CD8-positive, alpha-beta memory T cell (primary cell): Measurements from ENCODE around the gene TSPO. TPM values are rescaled to one million over a fixed set of nuclear protein-coding genes. Genes with fewer than 3 reads are reported as not detected.
"Not testable (repeated sequence)": the region's sequence is repeated elsewhere in the genome, so short reads cannot be mapped to it uniquely, and the experiment has no call there.

ENCODE experiments used
- CTCF ChIA-PET: fragments of 350-600 bp; sonication (Branson Sonifier 250); formaldehyde crosslinking; loops from one replicate; lab custom pipeline; 2021; ENCODE audit warnings: antibody characterized with exemption; lab: Charles Lee
- POLR2A ChIA-PET: fragments of 350-600 bp; sonication (Branson Sonifier 250); formaldehyde crosslinking; loops from one replicate; lab custom pipeline; 2021; ENCODE audit warnings: antibody characterized with exemption; lab: Charles Lee
- DNase-seq, 5 donors: peaks; one replicate each; pipeline versions ENCODE4 v3.0.0 to v3.0.0-alpha.2; 2020 to 2022; ENCODE audit warnings: mixed read lengths in 1 of 5
- H3K27ac ChIP-seq: one replicate; pipeline ENCODE4 v1.7.0; 2013; ENCODE audit warnings: low read depth, mild to moderate bottlenecking, low read length, moderate library complexity
- H3K27me3 ChIP-seq: 2 replicates; pipeline ENCODE4 v1.7.0; 2013; ENCODE audit warnings: low read length, mild to moderate bottlenecking; ENCODE audit not compliant: insufficient read depth, poor library complexity, severe bottlenecking
- H3K36me3 ChIP-seq: 2 replicates; pipeline ENCODE4 v1.7.0; 2013; ENCODE audit warnings: mild to moderate bottlenecking, low read length, moderate library complexity; ENCODE audit not compliant: insufficient read depth
- H3K4me1 ChIP-seq: 2 replicates; pipeline ENCODE4 v1.7.0; 2013; ENCODE audit warnings: mild to moderate bottlenecking, low read length, moderate library complexity; ENCODE audit not compliant: insufficient read depth
- H3K4me3 ChIP-seq: 2 replicates; pipeline ENCODE4 v1.7.0; 2013; ENCODE audit warnings: mild to moderate bottlenecking, low read length
- H3K9me3 ChIP-seq: 2 replicates; pipeline ENCODE4 v1.7.0; 2013; ENCODE audit warnings: mild to moderate bottlenecking, low read length
- H3K27ac Mint-ChIP-seq, 8 donors: one replicate each; pipeline ENCODE4 v1.8.0; 2020 to 2021; ENCODE audit warnings: mixed read lengths in 8 of 8, mild to moderate bottlenecking in 6 of 8, inconsistent platforms in 3 of 8, moderate library complexity in 3 of 8
- H3K27me3 Mint-ChIP-seq, 2 donors: one replicate each; pipeline ENCODE4 v1.8.0; 2020 to 2021; ENCODE audit warnings: mixed read lengths in 2 of 2, mild to moderate bottlenecking in 1 of 2, moderate library complexity in 1 of 2
- H3K36me3 Mint-ChIP-seq, 3 donors: one replicate each; pipeline ENCODE4 v1.8.0; 2020 to 2021; ENCODE audit warnings: mixed read lengths in 3 of 3, inconsistent platforms in 1 of 3, mild to moderate bottlenecking in 1 of 3
- H3K4me1 Mint-ChIP-seq, 3 donors: one replicate each; pipeline ENCODE4 v1.8.0; 2020 to 2021; ENCODE audit warnings: mixed read lengths in 3 of 3, inconsistent platforms in 1 of 3, mild to moderate bottlenecking in 1 of 3
- H3K4me3 Mint-ChIP-seq, 7 donors: one replicate each; pipeline ENCODE4 v1.8.0; 2020 to 2021; ENCODE audit warnings: mixed read lengths in 7 of 7, mild to moderate bottlenecking in 6 of 7, moderate library complexity in 4 of 7, inconsistent platforms in 2 of 7
- H3K9me3 Mint-ChIP-seq, 5 donors: one replicate each; pipeline ENCODE4 v1.8.0; 2020 to 2022; ENCODE audit warnings: mixed read lengths in 5 of 5, mild to moderate bottlenecking in 3 of 5, moderate library complexity in 2 of 5, inconsistent platforms in 1 of 5
- polyA plus RNA-seq: library from polyadenylated mRNA; unstranded; fragments of 300-500 nt; fragmentation: Illumina TruSeq; gene quantifications from one replicate; pipeline ENCODE4 v1.2.3, GENCODE V29; 2021
- total RNA-seq, 2 experiments: library from RNA; stranded (reverse); gene quantifications; one replicate each; pipeline ENCODE4 v1.2.3, GENCODE V29; 2021

Gene TSPO
- 100 to 1,000 TPM; 101 to 105 TPM for total RNA-seq
- polyA plus RNA-seq, result 328 TPM

DNA sequence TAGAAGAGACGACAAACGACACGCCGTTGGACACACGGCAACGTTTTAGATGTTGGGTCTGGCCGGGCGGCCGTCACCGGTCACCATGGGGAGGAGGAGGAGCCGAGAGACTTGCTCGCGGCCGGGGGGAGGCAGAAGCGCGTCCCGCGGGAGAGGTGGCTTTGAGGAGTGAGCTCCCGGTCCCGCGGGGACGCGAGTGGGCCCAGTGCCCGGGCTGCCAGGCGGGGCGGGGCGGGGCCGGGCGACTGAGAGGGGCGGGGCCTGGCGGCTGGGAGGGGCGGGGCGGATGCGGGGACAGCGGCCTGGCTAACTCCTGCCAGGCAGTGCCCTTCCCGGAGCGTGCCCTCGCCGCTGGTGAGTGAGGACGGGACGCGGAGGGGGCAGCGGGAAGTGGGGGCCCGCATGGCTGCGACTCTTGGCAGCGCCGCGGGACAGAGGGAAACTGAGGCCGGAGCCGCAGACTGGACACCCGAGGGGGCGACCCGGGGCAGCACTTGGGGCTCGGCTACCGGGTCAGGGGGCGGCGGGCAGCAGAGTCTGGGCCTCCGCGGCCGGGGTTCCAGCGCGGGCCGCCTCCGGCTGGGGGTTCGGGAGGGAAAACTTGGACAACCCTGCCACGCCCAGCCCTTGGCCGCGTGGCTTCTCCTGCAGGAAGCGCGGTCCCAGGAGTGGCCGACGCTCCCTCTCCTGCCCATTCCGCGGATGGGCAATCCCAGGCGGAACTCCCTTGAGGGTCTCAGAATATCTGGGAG, at the start of gene TSPO:
Gene TSPO, plus strand, starts transcription at position 309 of the 752 bp plus-strand sequence. CDS start 7,680 bp downstream, outside the sequence.
- Mint-ChIP-seq H3K27me3 (peaks cover 1 to 2% of the 10 kb centered on the region in 2 donors), H3K4me3 (peak within 1 kb of the TSS; percentile 88 to 95 (median 92)), H3K27ac (peak within 1 kb of the TSS; percentile 62 to 96 (median 91)), H3K4me1 (peaks cover 9 to 37% (median 10%) of the 10 kb centered on the region in 3 donors), H3K9me3 (no peaks in the 10 kb centered on the region), H3K36me3 (peaks cover 0 to 8% (median 0%) of the 10 kb centered on the region in 3 donors)
- DNase-seq, result peak; percentile 42 to 73 (median 65)
- ChIA-PET CTCF (no interaction called here), POLR2A (interaction anchor here (1.0 kb wide), 2 partner anchors 36 kb away, joined by 3 read pairs; partner anchors contain the start of gene TTLL12)
- Histone ChIP-seq H3K27me3 (no peaks in the 10 kb centered on the region), H3K4me1 (peaks cover 12% of the 10 kb centered on the region), H3K9me3 (no peaks in the 10 kb centered on the region), H3K4me3 (peak within 1 kb of the TSS; percentile 88), H3K36me3 (no peaks in the 10 kb centered on the region), H3K27ac (peak within 1 kb of the TSS; percentile 64)

DNA sequence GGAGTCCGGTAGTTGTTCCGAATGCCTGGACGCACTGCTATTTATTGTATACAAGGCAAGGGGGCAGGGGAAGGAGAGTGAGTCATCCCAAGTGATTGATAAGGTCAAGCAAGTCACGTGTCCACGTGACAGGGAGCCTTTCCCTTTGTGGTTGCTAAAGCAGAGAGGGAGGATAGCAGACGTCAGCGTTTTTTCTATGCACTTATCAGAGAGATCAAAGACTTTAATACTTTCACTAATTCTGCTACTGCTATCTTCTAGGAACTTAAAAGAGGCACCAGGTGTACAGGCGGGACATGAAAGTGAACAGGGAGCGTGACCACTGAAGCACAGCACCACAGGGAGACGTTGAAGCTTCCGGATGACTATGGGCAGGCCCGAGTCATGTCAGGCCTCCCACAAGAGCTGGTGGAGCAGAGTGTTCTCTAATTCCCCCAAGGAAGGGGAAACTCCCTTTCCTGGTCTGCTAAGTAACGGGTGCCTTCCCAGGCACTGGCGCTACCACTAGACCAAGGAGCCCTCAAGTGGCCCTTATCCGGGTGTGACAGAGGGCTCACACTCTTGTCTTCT, 47.2 kb upstream of the TSPO start:
- H3K27me3 ChIP-seq, H3K36me3 ChIP-seq, H3K9me3 ChIP-seq, CTCF ChIA-PET, H3K27ac ChIP-seq, H3K9me3 Mint-ChIP-seq, H3K4me3 ChIP-seq, POLR2A ChIA-PET, H3K4me1 ChIP-seq, H3K4me1 Mint-ChIP-seq, H3K27me3 Mint-ChIP-seq, H3K36me3 Mint-ChIP-seq, H3K4me3 Mint-ChIP-seq: not testable (repeated sequence)
- H3K27ac Mint-ChIP-seq, result peak overlapping the region in 1 of 8 donors; percentile 48
- DNase-seq, result peak in 1 of 5 donors; percentile 29

DNA sequence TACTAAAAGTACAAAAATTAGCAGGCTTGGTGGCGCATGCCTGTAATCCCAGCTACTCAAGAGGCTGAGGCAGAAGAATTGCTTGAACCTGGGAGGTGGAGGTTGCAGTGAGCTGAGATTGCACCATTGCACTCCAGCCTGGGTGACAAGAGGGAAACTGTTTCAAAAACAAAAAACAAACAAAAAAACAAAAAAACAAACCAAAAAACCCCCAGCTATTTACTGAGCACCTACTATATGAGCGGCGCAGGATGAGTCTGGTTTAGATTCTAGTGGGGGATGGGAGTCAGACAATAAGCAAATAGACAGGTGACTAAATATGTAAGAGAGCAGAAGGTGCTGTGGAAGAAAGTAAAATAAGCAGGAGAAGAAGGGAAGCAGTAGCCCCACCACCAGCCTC, 46.4 kb upstream of the TSPO start:
- POLR2A ChIA-PET, result not testable (repeated sequence)

DNA sequence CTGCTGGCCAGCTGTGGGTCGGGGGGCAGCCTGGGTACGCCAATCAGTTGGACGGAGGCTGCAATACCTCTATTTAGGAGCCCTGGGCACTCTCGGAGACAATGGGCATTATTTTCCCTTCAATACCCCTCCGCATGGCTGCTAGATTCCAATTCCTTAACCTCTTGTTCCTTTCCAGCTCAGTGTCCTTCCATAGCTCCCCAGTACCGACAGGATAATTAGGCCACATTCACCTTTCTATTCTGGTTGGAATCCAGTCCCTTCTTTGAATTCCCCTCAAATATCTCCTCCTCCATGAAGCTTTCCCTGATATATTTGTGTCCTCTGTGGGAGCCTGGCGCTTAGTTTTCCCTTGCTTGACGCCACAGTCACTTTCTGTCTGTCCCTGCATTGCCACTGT, 45.1 kb upstream of the TSPO start:
- no peak overlapping the region for H3K4me3 ChIP-seq
- H3K27ac ChIP-seq, result no peak overlapping the region
- Mint-ChIP-seq H3K27ac (no peak overlapping the region), H3K36me3 (no peaks in the 10 kb centered on the region), H3K9me3 (no peaks in the 10 kb centered on the region), H3K4me3 (peak overlapping the region in 1 of 7 donors; percentile 69), H3K27me3 (no peaks in the 10 kb centered on the region), H3K4me1 (peaks cover 5 to 14% (median 9%) of the 10 kb centered on the region in 3 donors)
- peaks cover 4% of the 10 kb centered on the region for H3K4me1 ChIP-seq
- CTCF ChIA-PET, result no interaction called here
- POLR2A ChIA-PET, result no interaction called here
- H3K27me3 ChIP-seq, result no peaks in the 10 kb centered on the region
- H3K36me3 ChIP-seq, result no peaks in the 10 kb centered on the region
- DNase-seq, result no peak
- no peaks in the 10 kb centered on the region for H3K9me3 ChIP-seq

More for the DNA sequence above, 46.4 kb upstream of the TSPO start:
- DNase-seq, H3K9me3 ChIP-seq, H3K4me1 Mint-ChIP-seq, H3K27me3 ChIP-seq, H3K27me3 Mint-ChIP-seq, H3K36me3 Mint-ChIP-seq, CTCF ChIA-PET, H3K36me3 ChIP-seq, H3K4me1 ChIP-seq, H3K9me3 Mint-ChIP-seq, H3K4me3 ChIP-seq, H3K27ac ChIP-seq: not testable (repeated sequence)
- H3K27ac Mint-ChIP-seq, result peak overlapping the region in 1 of 8 donors; percentile 36
- H3K4me3 Mint-ChIP-seq, result peak overlapping the region in 1 of 7 donors; percentile 13

DNA sequence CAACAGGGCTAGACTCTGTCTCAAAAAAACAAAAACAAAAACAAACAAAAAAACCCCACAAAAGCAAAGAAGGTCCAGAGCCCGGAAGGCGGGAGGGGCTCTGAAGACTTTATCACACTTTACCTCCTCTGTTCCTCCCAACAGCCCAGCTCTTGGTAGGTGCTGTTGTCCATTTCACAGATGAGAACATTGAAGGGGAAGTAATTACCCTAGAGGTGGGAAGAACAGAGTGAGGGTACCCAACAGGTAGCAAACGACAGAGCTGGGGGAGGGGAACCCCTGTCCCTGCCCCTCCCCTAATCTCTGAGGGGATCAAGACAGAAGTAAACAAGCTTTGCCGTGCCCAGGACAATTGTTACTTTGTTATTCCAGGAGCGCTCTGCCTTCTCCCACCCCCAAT, 41.8 kb upstream of the TSPO start:
- Mint-ChIP-seq H3K27ac (no peak overlapping the region), H3K9me3 (no peaks in the 10 kb centered on the region), H3K36me3 (no peaks in the 10 kb centered on the region), H3K27me3 (no peaks in the 10 kb centered on the region), H3K4me1 (peaks cover 5 to 10% (median 9%) of the 10 kb centered on the region in 3 donors), H3K4me3 (peak overlapping the region; percentile 32 to 69 (median 49))
- DNase-seq, result no peak
- CTCF ChIA-PET, result interaction anchor here (1.0 to 1.7 kb wide), 2 partner anchors 29 to 80 kb away, joined by 3 read pairs; no protein-coding TSS in a partner anchor
- H3K9me3 ChIP-seq, result no peaks in the 10 kb centered on the region
- POLR2A ChIA-PET, result interaction anchor here (1.9 kb wide), 1 partner anchor 34 kb away, joined by 5 read pairs; the partner anchor contains the start of gene MCAT
- no peak overlapping the region for H3K4me3 ChIP-seq
- no peaks in the 10 kb centered on the region for H3K27me3 ChIP-seq
- H3K4me1 ChIP-seq, result peaks cover 8% of the 10 kb centered on the region
- H3K36me3 ChIP-seq, result no peaks in the 10 kb centered on the region
- no peak overlapping the region for H3K27ac ChIP-seq

DNA sequence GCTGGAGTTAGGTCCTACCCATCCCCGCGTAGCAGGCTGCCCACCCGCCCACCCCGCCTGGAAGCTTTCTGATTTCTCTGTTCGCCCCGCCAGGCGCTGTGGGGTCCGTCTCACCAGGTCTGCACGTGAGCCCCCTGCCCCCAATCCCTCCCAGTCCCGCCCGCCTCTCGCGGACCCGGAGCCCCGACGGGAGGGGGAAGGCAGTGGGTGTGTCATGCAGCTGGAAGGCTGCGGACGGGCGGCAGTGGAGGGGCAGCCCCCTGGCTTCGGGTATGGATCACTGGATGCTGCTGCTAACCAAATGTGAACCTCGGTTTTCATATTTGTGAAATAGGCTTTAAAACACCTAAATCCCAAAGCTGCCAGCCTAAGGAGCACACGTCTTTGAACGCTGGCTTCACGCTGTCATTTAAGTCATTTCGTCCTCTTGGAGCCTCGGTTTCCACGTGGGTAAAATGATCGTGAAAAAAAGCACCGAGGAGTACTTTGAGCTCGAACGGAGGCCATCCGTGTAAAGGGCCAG, 41.4 kb upstream of the TSPO start:
- peaks cover 5 to 10% (median 9%) of the 10 kb centered on the region in 3 donors for H3K4me1 Mint-ChIP-seq
- no peaks in the 10 kb centered on the region for H3K36me3 ChIP-seq
- H3K36me3 Mint-ChIP-seq, result no peaks in the 10 kb centered on the region
- peak in 1 of 5 donors; percentile 11 for DNase-seq
- H3K4me3 ChIP-seq, result peak overlapping the region; percentile 62
- H3K27ac Mint-ChIP-seq, result peak overlapping the region in 6 of 8 donors; percentile 8 to 79 (median 52)
- no peaks in the 10 kb centered on the region for H3K27me3 Mint-ChIP-seq
- no peaks in the 10 kb centered on the region for H3K9me3 ChIP-seq
- H3K27ac ChIP-seq, result no peak overlapping the region
- ChIA-PET CTCF (interaction anchor here (1.0 to 1.7 kb wide), 3 partner anchors 17 to 80 kb away, joined by 3 to 4 read pairs (median 3); no protein-coding TSS in a partner anchor), POLR2A (interaction anchor here (0.6 to 1.9 kb wide), 2 partner anchors 33 to 53 kb away, joined by 3 to 5 read pairs; partner anchors contain the start of gene MCAT)
- peak overlapping the region; percentile 64 to 90 (median 83) for H3K4me3 Mint-ChIP-seq
- no peaks in the 10 kb centered on the region for H3K27me3 ChIP-seq
- H3K9me3 Mint-ChIP-seq, result no peaks in the 10 kb centered on the region
- peaks cover 8% of the 10 kb centered on the region for H3K4me1 ChIP-seq

DNA sequence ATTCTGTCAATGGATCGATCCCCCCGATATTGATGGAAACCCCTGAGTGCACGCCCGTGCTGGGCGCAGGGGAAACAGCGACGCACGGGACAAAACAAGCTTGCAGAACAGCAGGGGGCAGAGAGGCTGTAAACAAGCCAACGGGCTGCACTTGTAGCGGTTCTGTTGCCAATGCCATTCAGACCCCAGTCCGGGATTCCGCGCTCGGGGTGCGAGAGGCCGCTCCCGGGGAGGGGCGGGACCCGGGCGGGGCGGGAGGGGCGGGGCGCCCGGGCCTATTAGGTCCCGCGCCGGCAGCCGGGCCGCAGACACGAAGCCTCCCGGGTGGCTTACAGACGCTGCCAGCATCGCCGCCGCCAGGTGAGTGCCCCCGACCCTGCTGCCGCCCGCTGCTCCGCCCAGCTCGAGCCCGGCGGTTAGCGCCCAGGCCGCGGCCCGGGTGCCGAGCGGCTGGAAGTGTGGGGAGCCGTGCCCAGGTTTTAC, 40.9 kb upstream of the TSPO start, which contains the start of gene BIK:
Gene BIK, plus strand, starts transcription at position 307 of the 483 bp plus-strand sequence. CDS start 13,273 bp downstream, outside the sequence.
- ChIA-PET POLR2A (interaction anchor here (0.6 to 1.9 kb wide), 2 partner anchors 33 to 53 kb away, joined by 3 to 5 read pairs; partner anchors contain the start of gene MCAT), CTCF (interaction anchor here (1.0 to 1.7 kb wide), 3 partner anchors 18 to 79 kb away, joined by 3 to 4 read pairs (median 3); no protein-coding TSS in a partner anchor)
- Histone ChIP-seq H3K9me3 (no peaks in the 10 kb centered on the region), H3K36me3 (no peaks in the 10 kb centered on the region), H3K4me3 (peak within 1 kb of the TSS; percentile 66), H3K27ac (no peak within 1 kb of the TSS), H3K27me3 (no peaks in the 10 kb centered on the region), H3K4me1 (peaks cover 8% of the 10 kb centered on the region)
- H3K4me1 Mint-ChIP-seq, result peaks cover 5 to 10% (median 9%) of the 10 kb centered on the region in 3 donors
- no peaks in the 10 kb centered on the region for H3K36me3 Mint-ChIP-seq
- H3K4me3 Mint-ChIP-seq, result peak within 1 kb of the TSS; percentile 79 to 90 (median 83)
- H3K27ac Mint-ChIP-seq, result peak within 1 kb of the TSS; percentile 8 to 79 (median 58)
- no peaks in the 10 kb centered on the region for H3K9me3 Mint-ChIP-seq
- DNase-seq, result peak; percentile 22 to 64 (median 34)
- no peaks in the 10 kb centered on the region for H3K27me3 Mint-ChIP-seq
